Measurements from ENCODE around the gene MEPCE.
A peak's percentile ranks its signal among the peaks of the same experiment; 100 is the strongest.

Gene MEPCE

DNA sequence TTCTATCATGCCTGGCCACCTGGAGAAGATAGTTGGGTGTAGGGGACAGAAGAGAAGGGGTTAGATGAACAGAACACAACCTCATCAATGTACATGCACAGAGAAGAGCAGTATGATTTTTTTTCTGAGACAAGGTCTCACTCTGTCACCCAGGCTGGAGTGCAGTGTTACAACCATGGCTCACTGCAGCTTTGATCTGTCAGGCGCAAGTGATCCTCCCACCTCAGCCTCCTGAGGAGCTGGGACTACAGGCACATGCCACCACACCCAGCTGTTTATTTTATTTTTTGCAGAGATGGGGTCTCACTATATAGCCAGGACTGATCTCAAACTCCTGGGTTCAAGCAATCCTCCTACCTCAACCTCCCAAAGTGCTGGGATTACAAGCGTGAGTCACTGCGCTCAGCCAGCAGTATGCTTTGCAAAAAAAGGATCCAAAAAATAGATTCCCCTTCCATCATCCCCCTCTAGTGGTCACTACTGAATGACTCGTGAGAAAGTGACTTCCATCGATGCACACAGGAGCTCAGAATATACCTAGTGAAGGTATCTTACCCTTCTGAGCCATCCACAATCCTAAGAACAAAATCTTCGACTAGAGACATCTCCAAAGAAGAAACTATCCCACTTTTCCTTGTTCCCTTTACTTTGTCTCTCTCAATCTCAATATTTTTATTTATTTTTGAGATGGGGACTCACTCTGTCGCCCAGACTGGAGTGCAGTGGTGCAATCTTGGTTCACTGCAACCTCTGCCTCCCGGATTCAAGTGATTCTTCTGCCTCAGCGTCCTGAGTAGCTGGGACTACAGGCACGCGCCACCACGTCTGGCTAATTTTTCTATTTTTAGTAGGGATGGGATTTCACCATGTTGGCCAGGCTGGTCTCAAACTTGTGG lies 22.1 kb upstream of the MEPCE start:
- DNase-seq = peak; percentile 53

DNA sequence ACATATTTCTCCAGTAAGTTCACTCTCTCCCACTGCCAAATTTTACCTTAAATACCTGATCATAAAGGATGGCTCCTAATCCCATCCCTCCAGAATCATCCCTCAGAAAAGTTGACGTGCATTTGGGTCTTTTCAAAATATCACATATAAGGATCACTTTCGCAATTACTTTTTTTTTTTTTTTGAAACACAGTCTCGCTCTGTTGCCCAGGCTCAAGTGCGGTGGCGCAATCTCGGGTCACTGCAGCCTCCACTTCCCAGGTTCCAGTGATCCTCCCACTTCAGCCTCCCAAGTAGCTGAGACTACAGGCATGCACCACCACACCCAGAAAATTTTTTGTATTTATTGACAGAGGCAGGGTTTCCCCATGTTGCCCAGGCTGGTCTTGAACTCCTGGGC lies 18.5 kb upstream of the MEPCE start:
- DNase-seq = no peak

DNA sequence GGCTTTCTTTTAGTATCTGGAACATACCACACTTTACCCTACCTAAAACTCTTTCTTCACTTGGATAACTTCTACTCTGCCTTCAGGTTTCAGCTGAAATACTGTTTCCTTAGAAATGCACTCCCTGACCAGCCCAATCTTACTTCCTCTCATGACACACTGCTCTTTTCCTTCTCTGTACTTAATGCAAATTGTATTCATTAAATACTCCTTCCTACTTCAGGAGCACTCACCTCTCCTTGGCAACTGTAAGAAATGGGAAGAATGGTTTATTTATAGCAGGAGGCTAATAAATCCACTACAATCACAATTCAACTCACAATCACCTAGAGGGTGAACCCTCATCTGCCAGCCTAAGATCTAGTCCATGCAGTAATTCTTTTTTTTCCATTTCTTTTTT lies 16.3 kb upstream of the MEPCE start:
- no peak for DNase-seq

DNA sequence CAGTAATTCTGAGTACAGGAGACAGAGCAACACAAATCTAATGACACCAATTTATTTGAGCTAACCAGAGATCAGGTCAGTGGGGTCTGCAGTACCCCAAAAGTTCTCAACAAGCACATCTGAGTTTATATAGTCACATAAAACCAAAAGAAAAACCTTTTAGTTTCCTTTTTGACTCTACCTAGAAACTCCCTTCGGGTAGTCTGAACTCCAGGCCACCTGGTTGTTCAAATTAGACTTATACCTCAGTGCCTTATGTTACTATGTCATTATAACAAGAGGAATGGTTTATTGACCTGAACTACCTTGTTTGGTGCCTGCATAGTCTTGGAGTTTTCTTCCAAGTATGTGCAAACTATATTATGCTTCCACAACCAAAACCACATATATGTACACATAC lies 15.7 kb upstream of the MEPCE start:
- no peak for DNase-seq

DNA sequence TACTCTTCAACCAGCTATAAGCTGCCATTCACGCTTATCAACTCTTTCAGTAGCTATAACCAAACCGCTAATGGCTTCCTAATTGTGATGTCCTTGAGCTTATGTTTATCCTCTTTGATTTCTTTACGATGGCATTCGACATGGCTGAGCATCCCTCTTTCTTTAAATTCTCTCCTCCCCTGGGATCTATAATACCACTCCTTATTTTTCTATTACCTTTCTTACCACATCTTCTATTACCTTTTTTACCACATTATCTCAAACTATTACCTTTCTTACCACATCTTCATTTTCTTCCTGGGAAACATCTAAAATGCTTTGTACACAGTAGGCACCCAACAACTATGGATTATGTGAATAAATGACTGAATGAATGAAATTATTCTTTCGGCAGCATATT lies 14.2 kb upstream of the MEPCE start:
- DNase-seq = no peak

DNA sequence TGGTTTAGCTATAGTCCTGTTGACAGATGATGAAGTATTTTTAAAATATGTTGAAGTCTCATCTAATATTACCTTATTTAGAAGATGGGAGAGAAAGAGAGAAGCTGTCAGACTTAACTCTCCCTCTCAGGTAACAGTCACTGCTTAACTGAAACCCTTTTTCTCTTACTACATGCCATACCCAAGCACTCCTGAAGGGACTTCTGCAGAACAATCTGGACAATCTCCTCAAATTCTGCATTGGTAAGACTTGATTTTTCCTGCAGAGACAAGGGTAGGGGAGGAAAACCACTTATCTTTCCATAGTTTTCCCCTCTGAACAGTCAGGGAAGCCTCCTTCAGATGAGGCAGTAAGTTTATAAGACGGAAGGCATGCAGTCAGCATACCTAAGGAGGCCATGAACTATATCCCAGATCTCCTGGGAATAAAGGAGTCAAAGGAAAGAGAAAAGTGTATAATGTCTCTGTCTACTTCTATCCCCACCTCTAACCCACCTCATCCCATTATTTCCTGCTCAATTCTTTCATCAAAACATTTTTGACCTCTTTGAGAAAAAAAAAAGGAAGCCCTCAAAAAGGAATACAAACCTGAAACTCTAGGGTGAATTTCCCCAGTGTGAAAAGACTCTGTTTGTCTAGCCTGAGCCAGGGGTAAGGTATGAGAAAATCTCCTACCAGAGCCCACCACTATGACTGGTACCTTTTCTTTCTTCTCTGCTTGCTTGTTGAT lies 10.5 kb upstream of the MEPCE start:
- DNase-seq = no peak

DNA sequence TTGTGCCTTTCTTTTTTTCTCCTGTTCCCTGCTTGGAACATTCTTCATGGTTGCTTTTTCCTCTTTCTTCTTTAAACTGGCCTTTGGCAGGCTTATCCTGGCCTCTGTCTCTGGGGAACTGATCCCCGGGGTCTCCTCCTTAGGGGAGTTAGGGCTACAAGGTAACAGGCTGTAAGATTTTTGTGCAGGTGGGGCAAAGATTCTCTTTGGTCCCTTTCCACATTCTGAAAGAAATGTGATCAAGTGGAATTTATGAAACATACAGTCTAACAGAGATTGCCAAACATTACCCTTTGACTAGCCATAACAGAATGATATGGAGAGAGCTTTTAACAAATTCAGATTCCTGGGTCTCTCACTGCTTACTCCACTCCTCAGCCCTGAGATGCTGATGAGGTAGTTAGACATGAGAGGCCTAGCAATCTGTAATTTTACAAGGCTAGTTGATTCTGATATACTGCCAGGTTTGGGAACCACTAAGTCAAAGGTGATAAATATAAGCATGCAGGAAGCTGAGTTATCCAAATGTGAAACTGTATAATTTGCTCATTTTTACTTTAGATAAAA lies 9.9 kb upstream of the MEPCE start:
- no peak for DNase-seq

DNA sequence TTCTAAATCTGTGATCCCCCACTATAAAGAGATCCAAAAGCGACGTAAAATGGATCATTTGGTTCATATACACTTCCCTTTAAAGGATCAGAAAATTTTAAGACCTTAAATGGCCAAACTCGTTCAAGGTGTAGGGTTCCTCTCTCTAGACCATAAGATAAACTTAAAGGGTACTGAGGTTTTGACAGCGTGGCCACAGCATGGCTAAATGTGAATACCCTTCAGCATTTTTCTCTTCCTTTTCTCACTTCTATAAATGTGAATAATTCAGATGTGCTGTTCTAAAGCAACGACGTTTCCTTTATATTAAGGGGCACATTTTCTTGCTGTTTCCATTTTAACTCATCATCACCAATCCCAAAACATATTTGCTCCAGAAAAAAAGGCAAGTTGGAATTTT lies 6.3 kb upstream of the MEPCE start:
- no peak for DNase-seq

DNA sequence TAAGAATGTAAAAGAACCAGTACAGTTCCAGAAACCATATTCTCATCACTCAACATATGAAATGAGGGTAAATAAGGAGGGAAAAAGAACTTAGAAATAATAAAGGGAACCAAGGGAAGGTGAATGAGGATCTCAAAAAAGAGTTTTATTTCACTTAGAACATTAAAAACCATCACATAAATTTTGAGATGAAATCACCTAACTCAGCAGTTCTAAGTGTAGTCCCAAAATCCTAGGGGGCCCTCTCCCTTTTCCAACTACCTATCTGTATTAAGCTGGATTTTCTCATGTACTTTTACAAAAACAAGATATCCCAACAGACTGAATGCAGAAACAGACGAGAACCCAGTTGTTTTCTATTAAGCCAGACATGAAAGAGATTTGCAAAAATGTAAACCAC lies 4.3 kb upstream of the MEPCE start:
- DNase-seq = no peak

DNA sequence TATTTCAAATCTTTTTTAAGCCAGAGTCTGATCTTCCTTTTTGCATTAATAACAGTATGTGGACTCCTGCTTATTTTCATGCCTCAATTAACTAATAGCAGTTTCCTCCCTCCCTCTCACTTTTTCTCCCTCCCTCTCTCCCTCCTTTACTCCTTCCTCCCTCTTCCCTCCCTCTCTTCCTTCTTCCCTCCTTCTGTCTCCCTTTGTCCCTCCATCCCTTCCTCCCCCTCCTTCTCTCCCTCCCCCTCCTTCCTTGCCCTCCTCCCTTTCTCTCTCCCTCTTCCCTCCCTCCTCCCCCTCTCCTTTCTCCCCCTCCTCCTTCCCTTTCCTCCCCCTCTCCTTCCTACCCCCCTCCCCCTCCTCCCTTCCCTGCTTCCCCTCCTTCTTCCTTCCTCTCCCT lies 3.1 kb upstream of the MEPCE start:
- DNase-seq = no peak

DNA sequence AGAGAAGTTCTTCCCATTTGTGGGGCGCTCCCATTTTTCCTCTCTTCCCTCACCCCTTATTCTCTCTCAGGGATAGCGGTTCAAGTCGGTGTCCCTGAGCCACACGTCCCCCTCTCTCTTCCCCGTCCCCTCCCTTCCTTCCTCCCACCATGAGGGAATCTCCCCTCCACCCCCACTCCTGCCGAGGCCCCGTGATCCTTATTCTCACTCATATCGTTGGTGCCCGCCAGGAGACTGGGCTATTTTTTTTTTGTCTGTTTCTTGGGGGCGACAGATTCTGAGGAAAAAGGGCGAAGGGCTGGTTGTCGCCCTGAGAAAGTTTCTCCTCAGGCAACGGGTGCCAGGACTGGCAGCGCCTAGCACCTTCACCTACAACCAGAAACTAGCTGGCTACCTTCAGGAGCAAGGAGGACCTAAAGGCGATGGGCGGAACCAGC lies 1.9 kb upstream of the MEPCE start:
- DNase-seq = no peak

DNA sequence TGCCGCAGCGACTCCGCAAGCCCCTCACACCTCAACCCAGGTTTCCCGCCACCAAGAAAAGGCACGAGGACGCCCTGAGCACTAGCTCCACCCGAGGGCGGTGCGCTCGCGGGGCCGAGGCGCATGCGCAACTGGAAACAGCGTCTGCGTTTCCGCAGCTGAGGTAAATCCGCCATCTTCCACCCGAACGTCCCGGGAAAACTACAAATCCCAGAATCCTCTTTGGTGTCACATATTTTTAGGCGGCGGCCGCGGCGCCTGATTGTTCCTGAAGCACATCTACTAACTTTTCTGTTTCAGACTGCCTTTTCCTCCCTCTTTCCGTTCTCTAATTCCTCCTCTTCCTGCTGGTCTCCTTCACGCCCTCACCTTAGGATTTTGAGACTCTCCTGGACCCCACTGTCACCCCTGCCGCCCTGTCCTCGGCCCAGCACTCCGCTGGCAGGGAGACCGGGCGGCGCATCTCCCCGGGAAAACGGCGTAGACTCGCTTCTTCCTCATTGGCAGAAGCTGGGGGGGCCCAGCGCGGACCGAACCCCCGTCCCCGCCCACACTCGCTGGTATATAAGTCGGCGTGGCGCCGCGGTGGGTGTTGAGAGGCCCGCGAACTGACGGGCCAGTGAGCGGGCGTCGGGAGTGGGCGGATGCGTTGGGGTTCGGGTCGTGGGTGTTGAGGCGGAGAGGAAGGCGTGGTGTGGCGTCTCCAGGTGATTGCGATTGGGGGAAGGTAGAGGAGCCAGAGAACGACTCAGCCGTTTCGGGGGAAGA lies 1.2 kb upstream of the MEPCE start, which contains the start of gene ZCWPW1:
ZCWPW1 (minus strand) TSS at position 505 of the 768 bp plus-strand sequence. CDS start 8,054 bp downstream, outside the sequence.
- DNase-seq = peak; percentile 85

DNA sequence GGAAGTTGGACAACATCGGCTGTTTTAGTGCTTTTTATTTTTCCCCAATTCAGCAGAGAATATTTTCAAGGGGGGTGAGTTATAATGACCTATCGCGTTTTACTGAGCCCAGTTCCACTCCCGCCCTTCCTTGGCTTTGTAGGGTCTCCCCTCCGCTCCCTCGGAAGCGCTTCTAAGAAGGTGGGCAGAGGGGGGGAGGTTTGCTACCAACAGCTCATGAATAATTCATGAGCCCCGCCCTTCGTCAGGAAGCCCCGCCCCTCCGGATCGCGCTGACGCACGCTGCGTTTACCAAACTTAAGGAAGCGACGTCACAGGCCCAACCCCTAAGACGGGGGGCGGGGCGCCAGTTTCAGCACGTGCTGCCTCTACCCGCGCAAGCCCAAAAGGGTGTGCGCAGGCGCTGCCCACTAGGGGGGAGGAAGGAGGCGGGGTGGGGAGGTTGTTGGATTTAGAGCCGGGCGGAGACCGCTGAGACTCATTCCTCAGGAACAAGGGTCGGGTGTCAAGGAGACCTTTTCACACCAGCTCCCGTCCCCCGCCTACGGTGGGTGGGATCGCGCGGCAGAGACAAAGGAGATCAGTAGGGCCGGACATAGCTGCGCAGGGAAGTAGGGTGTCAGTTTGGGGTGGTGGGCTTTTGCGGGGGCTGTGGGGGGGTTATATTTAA lies 529 bp upstream of the MEPCE start:
- peak; percentile 96 for DNase-seq

DNA sequence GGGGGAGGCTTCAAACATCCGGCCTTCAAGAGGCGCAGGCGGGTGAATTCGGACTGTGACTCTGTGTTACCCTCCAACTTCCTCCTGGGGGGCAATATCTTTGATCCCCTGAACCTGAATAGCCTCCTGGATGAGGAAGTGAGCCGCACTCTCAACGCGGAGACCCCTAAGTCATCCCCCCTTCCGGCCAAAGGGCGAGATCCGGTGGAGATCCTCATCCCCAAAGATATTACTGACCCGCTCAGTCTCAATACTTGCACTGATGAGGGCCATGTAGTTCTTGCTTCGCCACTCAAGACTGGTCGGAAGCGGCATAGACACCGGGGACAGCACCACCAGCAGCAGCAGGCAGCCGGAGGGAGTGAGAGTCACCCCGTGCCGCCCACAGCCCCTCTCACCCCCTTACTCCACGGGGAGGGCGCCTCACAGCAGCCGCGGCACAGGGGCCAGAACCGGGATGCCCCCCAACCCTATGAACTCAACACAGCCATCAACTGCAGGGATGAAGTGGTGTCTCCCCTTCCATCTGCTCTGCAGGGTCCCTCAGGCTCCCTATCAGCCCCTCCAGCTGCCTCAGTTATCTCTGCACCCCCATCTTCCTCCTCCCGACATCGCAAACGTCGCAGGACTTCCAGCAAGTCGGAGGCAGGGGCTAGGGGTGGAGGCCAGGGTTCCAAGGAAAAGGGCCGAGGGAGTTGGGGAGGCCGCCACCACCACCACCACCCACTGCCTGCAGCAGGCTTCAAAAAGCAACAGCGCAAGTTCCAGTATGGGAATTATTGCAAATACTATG lies 1.1 kb downstream of the MEPCE start:
- DNase-seq = no peak

DNA sequence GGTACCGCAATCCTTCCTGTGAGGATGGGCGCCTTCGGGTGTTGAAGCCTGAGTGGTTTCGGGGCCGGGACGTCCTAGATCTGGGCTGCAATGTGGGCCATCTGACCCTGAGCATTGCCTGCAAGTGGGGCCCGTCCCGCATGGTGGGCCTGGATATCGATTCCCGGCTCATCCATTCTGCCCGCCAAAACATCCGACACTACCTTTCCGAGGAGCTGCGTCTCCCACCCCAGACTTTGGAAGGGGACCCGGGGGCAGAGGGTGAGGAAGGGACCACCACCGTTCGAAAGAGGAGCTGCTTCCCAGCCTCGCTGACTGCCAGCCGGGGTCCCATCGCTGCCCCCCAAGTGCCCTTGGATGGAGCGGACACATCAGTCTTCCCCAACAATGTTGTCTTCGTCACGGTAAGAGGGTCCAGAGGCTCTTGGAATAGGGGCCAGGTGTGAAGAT lies 1.7 kb downstream of the MEPCE start:
- DNase-seq = no peak

DNA sequence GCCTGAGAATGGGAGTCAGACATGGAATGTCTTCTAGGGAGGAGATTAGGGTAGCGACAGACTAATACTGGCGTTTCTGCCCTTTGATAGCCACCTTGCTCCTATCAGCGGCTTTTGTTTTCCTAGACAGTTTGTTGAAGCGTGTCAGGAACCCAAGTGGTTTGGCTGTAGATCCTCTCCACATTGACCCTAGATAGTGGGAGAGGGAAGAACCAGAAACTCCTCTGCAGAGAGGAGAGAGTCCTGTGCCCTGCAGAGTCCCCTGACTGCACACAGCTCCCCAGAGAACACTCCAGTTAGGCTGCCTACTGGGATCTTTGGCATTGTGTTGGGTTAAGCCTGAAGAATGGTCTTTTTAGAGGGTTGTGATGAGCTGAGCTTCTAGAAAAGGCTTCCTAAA lies 2.4 kb downstream of the MEPCE start:
- DNase-seq = no peak

DNA sequence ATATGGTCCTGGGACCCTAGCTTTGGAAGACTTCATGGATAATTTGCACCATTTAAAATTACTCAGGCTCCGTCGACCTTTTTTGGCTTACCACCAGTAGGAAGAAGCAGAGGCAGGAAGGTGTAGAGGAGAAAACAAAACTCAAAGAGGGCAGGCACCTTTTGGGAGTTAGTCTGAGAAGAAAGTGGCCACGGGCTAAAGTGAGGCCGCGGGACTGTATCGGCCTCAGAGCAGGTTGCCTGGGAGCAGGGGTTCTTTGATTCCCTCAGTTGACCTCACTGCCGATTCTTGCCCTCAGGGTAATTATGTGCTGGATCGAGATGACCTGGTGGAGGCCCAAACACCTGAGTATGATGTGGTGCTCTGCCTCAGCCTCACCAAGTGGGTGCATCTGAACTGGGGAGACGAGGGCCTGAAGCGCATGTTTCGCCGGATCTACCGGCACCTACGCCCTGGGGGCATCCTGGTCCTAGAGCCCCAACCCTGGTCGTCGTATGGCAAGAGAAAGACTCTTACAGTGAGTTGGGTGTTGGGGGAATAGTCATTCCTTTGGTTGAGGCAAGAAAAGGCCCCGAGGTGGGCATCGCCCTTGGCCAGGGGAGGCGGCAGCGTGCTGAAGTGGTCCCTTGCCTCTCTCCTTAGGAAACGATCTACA lies 3.1 kb downstream of the MEPCE start:
- no peak for DNase-seq

DNA sequence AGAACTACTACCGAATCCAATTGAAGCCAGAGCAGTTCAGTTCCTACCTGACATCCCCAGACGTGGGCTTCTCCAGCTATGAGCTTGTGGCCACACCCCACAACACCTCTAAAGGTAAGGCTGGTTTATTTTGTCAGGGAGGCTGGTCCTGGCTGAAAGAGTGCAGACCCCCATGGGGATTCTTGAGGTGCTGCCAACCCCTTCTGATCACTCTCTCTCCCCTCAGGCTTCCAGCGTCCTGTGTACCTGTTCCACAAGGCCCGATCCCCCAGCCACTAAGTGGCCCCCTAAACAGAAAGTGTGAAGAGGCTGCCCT lies 3.6 kb downstream of the MEPCE start:
- DNase-seq = no peak

DNA sequence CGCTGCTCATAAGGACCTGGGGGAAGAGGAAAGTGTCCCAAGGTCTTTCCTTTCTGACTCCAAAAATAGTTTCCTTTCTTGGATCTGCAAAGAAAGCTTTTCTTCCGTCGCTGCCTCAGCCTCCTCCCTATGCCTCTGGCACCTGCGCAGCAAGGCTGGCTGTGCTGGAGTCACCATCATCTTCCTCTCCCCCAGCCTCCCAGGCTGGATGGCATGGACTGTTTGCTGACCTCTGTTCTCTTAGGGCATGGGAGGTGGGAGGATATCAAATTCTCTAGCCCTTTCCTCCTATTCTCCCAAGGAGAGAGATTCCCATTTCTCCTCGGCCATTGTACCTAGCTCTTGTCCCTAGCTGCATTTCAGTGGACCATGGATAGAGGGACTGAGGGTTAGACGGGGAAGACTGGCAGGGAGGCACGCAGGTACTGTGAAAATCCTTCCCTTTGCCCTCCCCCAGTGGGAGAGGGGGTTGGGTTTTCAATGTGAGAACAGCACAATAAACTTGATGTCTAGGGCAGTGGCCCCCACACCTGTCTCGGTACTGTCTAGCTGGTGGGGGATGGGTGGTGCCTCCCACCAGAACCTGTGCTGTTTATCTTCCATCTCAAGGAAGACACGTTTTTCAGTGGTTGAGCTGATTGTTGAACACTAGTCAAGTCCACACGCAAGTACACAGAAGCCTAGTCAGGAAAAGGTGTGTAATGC lies 4.1 kb downstream of the MEPCE start:
- no peak for DNase-seq
